HepG2 (cell line): ENCODE results near the gene ZNF554. TPM values are rescaled to one million over a fixed set of nuclear protein-coding genes. Genes with fewer than 3 reads are reported as not detected.

Experiments
- BHLHE40 ChIP-seq: IDR thresholded peaks from 2 replicates; pipeline ENCODE4 v1.6.1; 2011; ENCODE audit warnings: low read length, improper control_type of control experiment
- GLI4 ChIP-seq: sonication (generic); formaldehyde crosslinking; IDR thresholded peaks from 2 replicates; pipeline ENCODE4 v1.5.1; 2020; ENCODE audit warnings: missing genetic modification reagents, mild to moderate bottlenecking, moderate library complexity, borderline replicate concordance
- GZF1 ChIP-seq: sonication (generic); formaldehyde crosslinking; IDR thresholded peaks from 2 replicates; pipeline ENCODE4 v1.5.1; 2020; ENCODE audit warnings: mild to moderate bottlenecking, missing genetic modification reagents
- HMGXB3 ChIP-seq: sonication (generic); formaldehyde crosslinking; IDR thresholded peaks from 2 replicates; pipeline ENCODE4 v1.4.0; 2020; ENCODE audit warnings: missing genetic modification reagents, borderline replicate concordance
- KLF15 ChIP-seq: sonication (generic); formaldehyde crosslinking; IDR thresholded peaks from 2 replicates; pipeline ENCODE4 v1.8.1; 2023; ENCODE audit warnings: borderline replicate concordance, mild to moderate bottlenecking, inconsistent platforms, missing genetic modification reagents, mixed read lengths
- KLF16 ChIP-seq, 2 experiments: sonication (generic) in 1 of 2; formaldehyde crosslinking in 1 of 2; IDR thresholded peaks; 2 replicates each; pipeline versions ENCODE4 v1.6.1 to v1.8.0; 2016 to 2023; ENCODE audit warnings: missing genetic modification reagents in 2 of 2, missing compliant biosample characterization in 1 of 2
- MAZ ChIP-seq, 2 experiments: sonication (generic) in 1 of 2; formaldehyde crosslinking in 1 of 2; IDR thresholded peaks; 2 replicates each; pipeline versions ENCODE4 v1.5.0 to v1.6.1; 2012 to 2020; ENCODE audit warnings: low read depth in 2 of 2, mild to moderate bottlenecking in 2 of 2, borderline replicate concordance in 1 of 2, improper control_type of control experiment in 1 of 2, low read length in 1 of 2, missing genetic modification reagents in 1 of 2, moderate library complexity in 1 of 2
- NCOA5 ChIP-seq: sonication (generic); formaldehyde crosslinking; IDR thresholded peaks from 2 replicates; pipeline ENCODE4 v1.4.0; 2020; ENCODE audit warnings: missing genetic modification reagents
- SNAI1 ChIP-seq: sonication (generic); formaldehyde crosslinking; IDR thresholded peaks from 2 replicates; pipeline ENCODE4 v1.5.0; 2020; ENCODE audit warnings: mild to moderate bottlenecking, missing genetic modification reagents, borderline replicate concordance
- ZBTB7A ChIP-seq: sonication (generic); formaldehyde crosslinking; IDR thresholded peaks from 2 replicates; pipeline ENCODE4 v1.8.0; 2022; ENCODE audit warnings: mild to moderate bottlenecking, missing genetic modification reagents
- ZFP37 ChIP-seq: sonication (generic); formaldehyde crosslinking; IDR thresholded peaks from 2 replicates; pipeline ENCODE4 v1.4.0; 2020; ENCODE audit warnings: missing genetic modification reagents, borderline replicate concordance
- ZFP41 ChIP-seq: sonication (generic); formaldehyde crosslinking; IDR thresholded peaks from 2 replicates; pipeline ENCODE4 v1.4.0; 2020; ENCODE audit warnings: mild to moderate bottlenecking, missing genetic modification reagents, borderline replicate concordance
- ZFP82 ChIP-seq: sonication (generic); formaldehyde crosslinking; IDR thresholded peaks from 2 replicates; pipeline ENCODE4 v1.5.1; 2020; ENCODE audit warnings: mild to moderate bottlenecking, missing genetic modification reagents, borderline replicate concordance
- ZNF180 ChIP-seq: sonication (generic); formaldehyde crosslinking; IDR thresholded peaks from 2 replicates; pipeline ENCODE4 v1.4.0; 2020; ENCODE audit warnings: low read depth, missing genetic modification reagents, borderline replicate concordance
- ZNF263 ChIP-seq: sonication (generic); formaldehyde crosslinking; IDR thresholded peaks from 2 replicates; pipeline ENCODE4 v1.4.0; 2020; ENCODE audit warnings: missing genetic modification reagents
- ZNF598 ChIP-seq: sonication (generic); formaldehyde crosslinking; IDR thresholded peaks from 2 replicates; pipeline ENCODE4 v1.5.1; 2020; ENCODE audit warnings: mild to moderate bottlenecking, missing genetic modification reagents, borderline replicate concordance
- ZNF7 ChIP-seq: IDR thresholded peaks from 2 replicates; pipeline ENCODE4 v1.6.1; 2016; ENCODE audit warnings: missing biosample characterization, missing genetic modification reagents
- ZNF775 ChIP-seq: sonication (generic); formaldehyde crosslinking; IDR thresholded peaks from 2 replicates; pipeline ENCODE4 v1.4.0; 2020; ENCODE audit warnings: missing genetic modification reagents, mild to moderate bottlenecking, moderate library complexity, borderline replicate concordance
- polyA plus RNA-seq, 8 experiments: library from polyadenylated mRNA; depleted of rRNA in 3 of 8; stranded (reverse) in 7 of 8; unstranded in 1 of 8; fragments of >200 nt; fragmentation: Illumina TruSeq in 4 of 8; extraction: Trizol in 4 of 8; gene quantifications; 2 replicates each; pipeline versions ENCODE4 v1.2.1 to v1.2.3, GENCODE V29; 2011 to 2016; ENCODE audit warnings: low read depth in 4 of 8, missing spikeins in 1 of 8, mixed read lengths in 1 of 8; ENCODE audit not compliant: insufficient read depth in 1 of 8
- total RNA-seq, 5 experiments: library from RNA; depleted of rRNA; stranded (reverse); fragments of >200 nt; fragmentation: Illumina TruSeq; extraction: Trizol; gene quantifications; 2 replicates each; pipeline ENCODE4 v1.2.3, GENCODE V29; 2016; ENCODE audit warnings: low read depth in 1 of 5
- TF ChIP-seq, protein P1 (sequence below): sonication (generic); formaldehyde crosslinking; IDR thresholded peaks from 2 replicates; pipeline ENCODE4 v1.8.1; 2023; ENCODE audit warnings: mild to moderate bottlenecking, missing genetic modification reagents, borderline replicate concordance

The ZNF554 gene
- total and polyA plus RNA-seq, 2 of the 13 experiments (the other 11 are each of a cell fraction or from before 2014, with no cell fraction given): 2.2 to 2.7 TPM

DNA sequence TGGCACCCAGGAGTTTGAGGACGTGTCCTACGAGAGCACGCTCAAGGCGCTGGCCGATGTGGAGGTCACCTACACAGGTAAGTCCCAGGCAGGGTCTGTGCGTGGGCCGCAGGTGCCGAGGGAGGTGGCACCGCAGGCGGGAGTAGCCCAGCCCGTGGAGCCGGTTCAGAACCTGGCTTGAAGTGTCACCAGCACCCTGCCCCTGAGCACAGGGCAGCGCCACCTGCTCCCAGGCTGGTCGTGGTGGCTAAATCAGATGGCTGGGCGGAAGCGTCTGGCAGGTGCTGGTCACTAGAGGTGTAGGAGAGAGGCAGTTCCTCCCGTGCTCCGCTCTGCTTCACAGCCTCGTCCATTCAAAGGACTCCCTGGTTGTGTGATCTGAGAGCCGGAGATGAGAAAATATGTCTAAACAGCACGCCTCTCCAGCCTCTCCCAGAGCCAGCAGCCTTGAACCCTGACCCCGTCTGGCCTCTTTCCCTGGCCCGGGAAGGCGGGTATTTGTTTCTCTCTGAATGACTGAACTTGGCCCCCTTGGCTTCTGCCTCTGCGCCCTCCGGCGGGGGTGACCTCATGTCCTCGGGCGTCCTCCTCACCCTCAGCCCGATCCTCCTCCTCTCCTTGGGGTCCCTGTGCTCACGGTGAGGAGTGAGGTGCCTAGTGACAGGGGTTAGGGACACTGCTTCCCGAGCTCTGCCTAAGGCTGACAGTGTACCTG lies 29.0 kb upstream of the ZNF554 start (continued):
- TF ChIP-seq ZFP37: peak; percentile 53; the same call in 1 of the 2 replicates
- TF ChIP-seq ZBTB7A (CRISPR knock-in tag): no peak
- no peak for TF ChIP-seq ZFP41 (CRISPR knock-in tag)
- peak; percentile 43; the same call in 1 of the 2 replicates for TF ChIP-seq BHLHE40
- no peak for TF ChIP-seq KLF15 (CRISPR knock-in tag)
- no peak for TF ChIP-seq ZNF7 (CRISPR knock-in tag)
- no peak for TF ChIP-seq MAZ (IDR thresholded peaks at IDR 0.05; ENCODE audit: borderline replicate concordance, low read depth, low read length)
- no peak; the same call in 1 of the 2 replicates for TF ChIP-seq MAZ (CRISPR knock-in tag; IDR thresholded peaks at IDR 0.05; ENCODE audit: low read depth)
- TF ChIP-seq, protein P1, sequence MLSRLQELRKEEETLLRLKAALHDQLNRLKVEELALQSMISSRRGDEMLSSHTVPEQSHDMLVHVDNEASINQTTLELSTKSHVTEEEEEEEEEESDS: no peak
- TF ChIP-seq GZF1 (CRISPR knock-in tag): no peak
- TF ChIP-seq SNAI1 (CRISPR knock-in tag): no peak
- no peak for TF ChIP-seq ZNF180 (CRISPR knock-in tag)
- no peak for TF ChIP-seq ZNF775 (CRISPR knock-in tag)
- TF ChIP-seq ZNF263 (CRISPR knock-in tag): peak; percentile 98
- no peak for TF ChIP-seq GLI4 (CRISPR knock-in tag)
- no peak for TF ChIP-seq ZFP82 (CRISPR knock-in tag)
- TF ChIP-seq HMGXB3: no peak
- peak in 1 of 2 experiments; percentile 75; a peak in 2 of 4 replicates for TF ChIP-seq KLF16 (CRISPR knock-in tag; IDR thresholded peaks at IDR 0.05)
- TF ChIP-seq ZNF598 (CRISPR knock-in tag): no peak
- TF ChIP-seq NCOA5 (CRISPR knock-in tag): no peak
